GM12891 (cell line): ENCODE results near the gene JAZF1.

ENCODE experiments used
- POLR2A ChIP-seq: IDR thresholded peaks from 2 replicates; pipeline ENCODE4 v1.6.1; 2011; ENCODE audit warnings: low read depth, low read length, control low read depth
- POLR2AphosphoS5 ChIP-seq: IDR thresholded peaks from 2 replicates; pipeline ENCODE4 v1.6.1; 2011; ENCODE audit warnings: low read depth, low read length, control low read depth
- SPI1 ChIP-seq: IDR thresholded peaks from 2 replicates; pipeline ENCODE4 v1.6.1; 2011; ENCODE audit warnings: low read depth, low read length, control low read depth
- TAF1 ChIP-seq: IDR thresholded peaks from 2 replicates; pipeline ENCODE4 v1.6.1; 2011; ENCODE audit warnings: low read depth, low read length, control low read depth

DNA sequence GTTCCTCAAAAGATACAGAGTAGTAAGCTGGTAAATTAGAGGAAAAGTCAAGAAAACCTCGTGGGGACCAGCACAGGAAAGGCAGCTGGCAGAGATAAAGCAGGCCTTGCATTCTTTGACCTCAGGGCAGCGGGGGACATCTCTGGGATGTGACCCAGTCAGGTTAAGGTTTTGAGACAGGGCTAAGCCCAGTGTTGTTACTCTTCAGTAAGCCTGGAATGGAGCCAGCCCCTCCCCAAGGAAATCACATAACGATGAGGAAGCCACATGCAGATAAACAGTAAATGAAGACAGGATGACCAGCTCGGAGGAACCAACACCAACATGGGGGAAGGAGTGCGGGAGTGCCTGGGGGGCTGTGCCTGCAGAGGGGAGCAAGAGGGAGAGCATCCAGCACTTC is 99.6 kb downstream of the JAZF1 start:
- TF ChIP-seq POLR2AphosphoS5 (no peak), POLR2A (no peak), TAF1 (no peak), SPI1 (no peak)
